Sigmoid colon (tissue), 4 donors: ENCODE measurements around the gene DNASE1L1.
"Not testable (repeated sequence)": the region's sequence is repeated elsewhere in the genome, so short reads cannot be mapped to it uniquely, and the experiment has no call there.

Experiments
- CTCF ChIP-seq, 4 experiments: fragments of 450-650 bp in 3 of 4; fragments of 200-600 bp in 1 of 4; IDR thresholded peaks; one replicate each; pipeline ENCODE4 v1.5.1; 2016 to 2019; ENCODE audit warnings: antibody characterized with exemption in 4 of 4, mild to moderate bottlenecking in 3 of 4, moderate library complexity in 2 of 4
- POLR2AphosphoS5 ChIP-seq, 4 donors: sonication (generic); formaldehyde crosslinking; IDR thresholded peaks; one replicate each; pipeline ENCODE4 v1.6.1; 2017; ENCODE audit warnings: antibody characterized with exemption in 4 of 4

GRCh38 chrX:154389812-154390747 lies 19.0 kb downstream of the DNASE1L1 start:
- TF ChIP-seq CTCF, POLR2AphosphoS5 (IDR thresholded peaks at IDR 0.05): not testable (repeated sequence)
